ENCODE measurements around the gene BMPER. TPM values are rescaled to one million over a fixed set of nuclear protein-coding genes. Genes with fewer than 3 reads are reported as not detected.

Gene BMPER
- total and polyA plus RNA-seq, 8 donors: 1.9 to 9.5 (median 4.6) TPM; not detected in 1

DNA sequence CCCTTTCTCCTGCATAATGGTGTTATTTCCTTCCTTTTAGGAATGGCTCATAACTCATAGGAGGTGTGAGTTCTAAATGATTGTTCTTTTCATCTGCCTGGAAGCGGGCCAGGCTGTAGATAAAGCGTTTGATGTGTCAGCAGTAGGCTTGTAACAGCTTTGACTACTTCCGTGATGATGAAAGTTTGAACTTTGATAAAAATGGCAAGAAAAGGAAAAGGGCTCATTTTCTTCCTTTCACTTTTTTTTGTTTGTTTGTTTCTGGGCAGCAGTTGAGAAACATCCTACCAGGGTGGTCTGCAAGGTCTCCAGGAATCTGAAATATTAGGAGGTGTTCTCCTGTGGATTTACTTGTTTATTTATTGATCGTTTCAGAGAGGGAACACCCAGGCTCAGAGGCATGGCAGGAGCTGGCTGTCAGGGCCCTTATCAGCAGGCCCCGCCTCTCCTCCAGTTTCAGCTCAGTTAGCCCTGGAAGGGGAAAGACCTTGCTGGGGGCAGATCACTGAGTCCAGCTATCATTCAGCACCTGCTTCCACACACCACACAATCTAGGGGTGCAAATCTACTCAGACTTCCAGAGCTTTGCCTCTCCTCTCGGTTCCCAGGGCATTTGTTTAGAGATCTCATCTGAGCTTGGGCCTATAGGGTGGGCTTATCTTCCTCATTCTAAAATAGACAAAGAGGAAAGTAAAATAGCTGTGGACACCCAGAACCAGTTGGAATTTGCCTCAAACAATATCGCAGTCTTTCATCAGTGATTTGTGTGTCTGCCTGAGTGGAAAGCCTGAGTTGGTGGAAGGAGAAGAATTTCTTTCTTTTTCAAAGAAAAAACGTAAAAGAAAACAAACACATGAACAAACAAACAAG lies 130.9 kb downstream of the BMPER start:
- DNase-seq: peak; percentile 83 to 90
- Histone ChIP-seq H3K9me3 (no peaks in the 10 kb centered on the region), H3K27me3 (no peaks in the 10 kb centered on the region), H3K4me3 (peak overlapping the region in 1 of 4 donors; percentile 2), H3K4me1 (peaks cover 0 to 33% (median 18%) of the 10 kb centered on the region in 4 donors), H3K36me3 (no peaks in the 10 kb centered on the region), H3K27ac (peak overlapping the region; percentile 5 to 72 (median 53))
- no peak for TF ChIP-seq EP300 (IDR thresholded peaks at IDR 0.05)
- peak in 2 of 3 donors; percentile 30 to 67 for TF ChIP-seq POLR2AphosphoS5 (IDR thresholded peaks at IDR 0.05)
- TF ChIP-seq, protein P1, sequence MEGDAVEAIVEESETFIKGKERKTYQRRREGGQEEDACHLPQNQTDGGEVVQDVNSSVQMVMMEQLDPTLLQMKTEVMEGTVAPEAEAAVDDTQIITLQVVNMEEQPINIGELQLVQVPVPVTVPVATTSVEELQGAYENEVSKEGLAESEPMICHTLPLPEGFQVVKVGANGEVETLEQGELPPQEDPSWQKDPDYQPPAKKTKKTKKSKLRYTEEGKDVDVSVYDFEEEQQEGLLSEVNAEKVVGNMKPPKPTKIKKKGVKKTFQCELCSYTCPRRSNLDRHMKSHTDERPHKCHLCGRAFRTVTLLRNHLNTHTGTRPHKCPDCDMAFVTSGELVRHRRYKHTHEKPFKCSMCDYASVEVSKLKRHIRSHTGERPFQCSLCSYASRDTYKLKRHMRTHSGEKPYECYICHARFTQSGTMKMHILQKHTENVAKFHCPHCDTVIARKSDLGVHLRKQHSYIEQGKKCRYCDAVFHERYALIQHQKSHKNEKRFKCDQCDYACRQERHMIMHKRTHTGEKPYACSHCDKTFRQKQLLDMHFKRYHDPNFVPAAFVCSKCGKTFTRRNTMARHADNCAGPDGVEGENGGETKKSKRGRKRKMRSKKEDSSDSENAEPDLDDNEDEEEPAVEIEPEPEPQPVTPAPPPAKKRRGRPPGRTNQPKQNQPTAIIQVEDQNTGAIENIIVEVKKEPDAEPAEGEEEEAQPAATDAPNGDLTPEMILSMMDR (IDR thresholded peaks at IDR 0.05): no peak
- WGBS, 5 donors: 20 to 36% (median 34%) methylated on average over 8 of the region's 8 CpGs
- intact Hi-C loops (cut with DNase I; ENCODE audit: low total_unique reads): no loop called here

DNA sequence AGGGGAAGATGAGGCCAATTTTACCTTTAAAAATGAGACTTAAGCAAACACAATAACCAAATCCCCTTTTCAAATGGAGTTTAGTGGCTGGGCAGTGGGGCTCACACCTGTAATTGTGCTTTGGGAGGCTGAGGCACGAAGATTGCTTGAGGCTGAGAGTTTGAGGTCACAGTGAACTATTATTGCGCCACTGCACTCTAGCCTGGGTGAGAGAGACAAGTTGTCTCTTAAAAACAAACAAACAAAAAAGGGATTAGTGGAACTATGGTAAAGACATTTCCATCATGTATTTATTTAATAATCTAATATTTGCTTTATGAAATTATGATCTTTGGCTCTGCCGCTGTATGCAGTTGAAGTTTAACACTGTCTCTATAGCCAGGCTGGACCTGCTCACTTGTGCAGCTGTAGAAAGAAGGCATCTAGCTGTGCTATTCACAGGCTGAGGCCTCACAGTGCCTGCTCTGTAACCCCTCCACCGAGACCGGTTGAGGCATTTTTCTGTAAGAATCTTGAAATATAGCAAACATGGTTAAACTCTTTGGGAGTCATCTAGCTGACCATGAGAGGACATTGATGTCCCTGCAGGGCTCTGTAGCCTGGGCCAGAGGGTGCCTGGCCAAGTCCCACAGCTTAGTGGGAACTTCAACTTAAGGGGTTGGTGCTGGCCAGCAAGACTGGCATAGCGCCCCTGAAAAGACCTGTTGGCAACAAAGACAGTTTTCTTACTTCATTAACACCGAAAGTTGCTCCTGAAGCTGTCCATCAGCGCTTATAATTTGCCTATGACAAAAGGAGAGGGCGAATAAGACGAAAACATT lies 131.8 kb downstream of the BMPER start:
- TF ChIP-seq POLR2AphosphoS5 (IDR thresholded peaks at IDR 0.05) (no peak), POLR2A (IDR thresholded peaks at IDR 0.05) (no peak), EP300 (IDR thresholded peaks at IDR 0.05) (no peak)
- TF ChIP-seq, protein P1 (IDR thresholded peaks at IDR 0.05): no peak
- Histone ChIP-seq H3K27ac (peak overlapping the region in 4 of 5 donors; percentile 5 to 72 (median 62)), H3K27me3 (no peaks in the 10 kb centered on the region), H3K4me3 (no peak overlapping the region), H3K9me3 (no peaks in the 10 kb centered on the region), H3K36me3 (no peaks in the 10 kb centered on the region), H3K4me1 (peaks cover 0 to 33% (median 18%) of the 10 kb centered on the region in 4 donors)
- no peak for DNase-seq
- WGBS, 5 donors: 54 to 77% (median 70%) methylated on average over 10 of the region's 10 CpGs
- intact Hi-C loops (cut with DNase I; ENCODE audit: low total_unique reads): no loop called here

DNA sequence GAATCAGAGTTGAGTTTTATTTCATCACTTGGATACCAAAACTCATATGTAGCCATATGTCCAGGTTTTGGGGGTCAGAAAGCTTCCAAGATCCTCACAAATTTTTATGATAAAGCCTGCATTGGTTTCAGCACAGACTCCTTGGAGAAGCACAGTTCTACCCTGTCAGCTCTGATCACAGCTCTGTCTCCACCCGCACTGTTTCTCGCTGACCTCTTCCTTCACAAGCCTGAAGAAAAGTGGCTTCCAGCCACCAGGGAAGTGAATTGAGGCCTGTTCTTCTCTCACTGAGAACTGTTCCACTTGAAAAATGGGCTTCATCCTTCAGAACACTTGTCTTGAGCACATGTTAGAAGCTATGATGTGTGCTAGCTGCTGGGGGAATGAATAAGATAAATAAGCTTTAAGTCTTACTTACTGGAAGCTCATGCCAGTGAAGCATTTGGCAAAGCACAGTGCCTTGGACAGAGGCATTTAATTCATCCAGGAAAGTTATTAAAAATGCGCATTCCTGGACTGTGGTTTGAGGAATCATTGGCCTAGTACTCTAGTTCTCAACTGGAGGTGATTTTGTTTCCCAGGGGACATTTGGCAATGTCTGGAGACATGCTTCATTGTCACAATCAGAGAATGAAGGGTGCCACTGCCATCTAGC lies 133.6 kb downstream of the BMPER start:
- TF ChIP-seq, protein P1 (IDR thresholded peaks at IDR 0.05): no peak
- TF ChIP-seq POLR2A (IDR thresholded peaks at IDR 0.05): no peak
- TF ChIP-seq EP300 (IDR thresholded peaks at IDR 0.05): no peak
- no peak for TF ChIP-seq POLR2AphosphoS5 (IDR thresholded peaks at IDR 0.05)
- H3K27me3 ChIP-seq: no peaks in the 10 kb centered on the region
- H3K27ac ChIP-seq: no peak overlapping the region
- H3K4me3 ChIP-seq: no peak overlapping the region
- H3K36me3 ChIP-seq: no peaks in the 10 kb centered on the region
- intact Hi-C loops (cut with DNase I; ENCODE audit: low total_unique reads): no loop called here
- H3K9me3 ChIP-seq: no peaks in the 10 kb centered on the region
- WGBS, 5 donors: 77 to 93% (median 88%) methylated on average over 3 of the region's 3 CpGs
- H3K4me1 ChIP-seq: peaks cover 0 to 33% (median 18%) of the 10 kb centered on the region in 4 donors
- DNase-seq: peak in 1 of 2 donors; percentile 25

DNA sequence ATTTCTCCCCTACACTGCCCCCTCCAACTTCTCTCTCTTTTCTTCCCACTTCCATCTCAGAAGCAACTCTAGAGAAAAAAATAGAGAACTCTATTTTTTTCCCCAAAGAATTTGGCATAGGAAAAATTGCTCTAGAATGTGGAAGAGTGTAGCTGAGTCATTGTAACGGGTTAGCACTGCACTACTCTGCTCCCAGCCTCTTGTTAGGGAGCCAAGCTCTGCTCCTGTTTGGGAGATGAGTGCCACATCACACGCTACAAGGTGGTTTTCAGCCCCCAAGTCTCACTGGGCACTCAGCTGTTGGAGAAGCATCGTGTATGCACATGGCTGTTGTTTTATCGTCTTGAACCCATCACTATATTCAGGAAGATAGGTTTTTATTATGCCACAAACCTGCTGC lies 136.4 kb downstream of the BMPER start:
- WGBS, 5 donors: 86 to 94% (median 91%) methylated on average over 4 of the region's 4 CpGs
- no peaks in the 10 kb centered on the region for H3K27me3 ChIP-seq
- no peaks in the 10 kb centered on the region for H3K9me3 ChIP-seq
- intact Hi-C loops (cut with DNase I; ENCODE audit: low total_unique reads): no loop called here
- H3K36me3 ChIP-seq: no peaks in the 10 kb centered on the region
- TF ChIP-seq EP300 (IDR thresholded peaks at IDR 0.05): no peak
- TF ChIP-seq, protein P1 (IDR thresholded peaks at IDR 0.05): no peak
- TF ChIP-seq POLR2A (IDR thresholded peaks at IDR 0.05): no peak
- TF ChIP-seq POLR2AphosphoS5 (IDR thresholded peaks at IDR 0.05): no peak
- H3K4me1 ChIP-seq: peaks cover 0 to 17% (median 10%) of the 10 kb centered on the region in 4 donors
- H3K27ac ChIP-seq: no peak overlapping the region
- no peak overlapping the region for H3K4me3 ChIP-seq
- DNase-seq: no peak

Measured in stomach (tissue), 9 donors.